ENCODE results near the gene CPA3. TPM values are rescaled to one million over a fixed set of nuclear protein-coding genes. Genes with fewer than 3 reads are reported as not detected.

The CPA3 gene
- total and polyA plus RNA-seq, 2 donors (not counting 1 experiment from before 2014, with no cell fraction given): not detected

GRCh38 chr3:148896062-148896461 is 31.0 kb downstream of the CPA3 start:
- H3K9me3 ChIP-seq (ENCODE audit: control extremely low read depth in 1 of 3, control insufficient read depth in 2 of 3, insufficient read depth in 1 of 3, low read length in 2 of 3): no peaks in the 10 kb centered on the region
- no peak overlapping the region for H3K4me3 Mint-ChIP-seq
- H3K4me3 ChIP-seq (ENCODE audit: control extremely low read depth in 1 of 5, extremely low read depth in 1 of 5, insufficient read depth in 1 of 5, low read depth in 2 of 5, low read length in 4 of 5): no peak overlapping the region
- no peaks in the 10 kb centered on the region for H3K9me3 Mint-ChIP-seq (ENCODE audit: insufficient read depth)
- DNase-seq: no peak
- POLR2A ChIA-PET: no interaction called here
- no peak overlapping the region for H2AFZ ChIP-seq (ENCODE audit: insufficient read depth, low read depth, low read length, poor library complexity, severe bottlenecking)
- H3K27me3 ChIP-seq (replicated peaks in 1 of 4; ENCODE audit: control extremely low read depth in 1 of 4, control insufficient read depth in 3 of 4, insufficient read depth in 4 of 4, low read length in 3 of 4): no peaks in the 10 kb centered on the region
- H3K9ac ChIP-seq (ENCODE audit: low read length): no peak overlapping the region
- CTCF ChIA-PET: no interaction called here
- intact Hi-C loops (cut with micrococcal nuclease): no loop called here
- no peaks in the 10 kb centered on the region for H3K79me2 ChIP-seq (ENCODE audit: control insufficient read depth, insufficient read depth, low read length)
- H3K4me1 Mint-ChIP-seq: no peaks in the 10 kb centered on the region
- no peaks in the 10 kb centered on the region for H4K20me1 ChIP-seq (ENCODE audit: control insufficient read depth, insufficient read depth, low read length, poor library complexity, severe bottlenecking)
- no peaks in the 10 kb centered on the region for H3K36me3 ChIP-seq (replicated peaks in 1 of 2; ENCODE audit: control extremely low read depth in 1 of 2, control insufficient read depth in 1 of 2, extremely low read depth in 1 of 2, insufficient read depth in 2 of 2, low read length in 1 of 2)
- H3K27ac ChIP-seq (ENCODE audit: low read length in 2 of 2): no peak overlapping the region
- peaks cover 15% of the 10 kb centered on the region for H3K27me3 Mint-ChIP-seq
- H3K4me2 ChIP-seq (replicated peaks; ENCODE audit: low read depth, low read length, poor library complexity, severe bottlenecking): no peak overlapping the region
- no peak overlapping the region for H3K27ac Mint-ChIP-seq
- TF ChIP-seq EZH2 (IDR thresholded peaks at IDR 0.05; ENCODE audit: borderline replicate concordance, insufficient read depth, low read depth, low read length, poor library complexity, severe bottlenecking) (no peak), CTCF (IDR thresholded peaks at IDR 0.05) (no peak)
- 100% methylated on average over 1 of the region's 3 CpGs for WGBS (ENCODE audit: insufficient coverage)
- H3K4me1 ChIP-seq (ENCODE audit: control insufficient read depth in 2 of 2, insufficient read depth in 2 of 2, low read length in 2 of 2): no peaks in the 10 kb centered on the region
- ATAC-seq (ENCODE audit: low read depth): no peak

DNA sequence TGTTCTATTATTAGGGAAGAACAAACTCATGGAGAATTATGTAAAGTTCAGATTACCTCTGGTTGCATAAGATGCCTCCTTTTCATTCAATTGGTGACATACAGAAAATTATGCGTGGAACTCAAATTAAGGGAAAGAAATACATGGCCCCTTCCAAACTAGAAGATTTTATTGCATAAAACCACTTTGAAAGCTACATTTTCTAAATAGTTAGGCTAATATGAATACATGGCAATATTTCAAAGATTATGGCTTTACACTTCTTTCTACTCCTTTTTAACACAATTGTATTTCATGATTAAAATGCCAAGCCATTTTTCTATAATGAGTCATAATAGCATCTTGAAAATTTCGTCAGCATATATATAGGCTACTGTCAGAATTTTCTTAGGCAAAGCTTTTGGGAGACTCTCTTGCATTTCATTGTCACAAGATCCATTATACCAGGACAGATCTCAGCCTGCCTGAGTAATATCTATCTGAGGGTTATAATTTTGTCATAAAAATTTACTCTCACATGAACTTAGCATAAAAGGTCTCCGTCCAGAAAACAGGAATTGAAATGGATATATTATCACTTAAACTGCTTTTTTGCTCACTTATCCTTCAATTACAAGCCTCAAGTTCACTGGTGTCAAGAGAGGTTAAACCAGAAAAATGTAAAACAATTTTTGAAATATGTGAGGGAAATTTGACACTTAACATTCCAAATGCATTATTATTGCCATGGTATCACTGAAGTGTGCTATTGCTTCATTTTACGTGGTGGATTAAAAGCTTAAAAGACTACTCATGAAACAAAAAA is 37.1 kb downstream of the CPA3 start:
- H3K4me1 Mint-ChIP-seq: no peaks in the 10 kb centered on the region
- ChIA-PET POLR2A (no interaction called here), CTCF (no interaction called here)
- intact Hi-C loops (cut with micrococcal nuclease): no loop called here
- Histone ChIP-seq H3K9ac (ENCODE audit: low read length) (no peak overlapping the region), H2AFZ (ENCODE audit: insufficient read depth, low read depth, low read length, poor library complexity, severe bottlenecking) (no peak overlapping the region), H3K4me2 (replicated peaks; ENCODE audit: low read depth, low read length, poor library complexity, severe bottlenecking) (no peak overlapping the region), H3K36me3 (replicated peaks in 1 of 2; ENCODE audit: control extremely low read depth in 1 of 2, control insufficient read depth in 1 of 2, extremely low read depth in 1 of 2, insufficient read depth in 2 of 2, low read length in 1 of 2) (no peaks in the 10 kb centered on the region), H3K27ac (ENCODE audit: low read length in 2 of 2) (no peak overlapping the region), H4K20me1 (ENCODE audit: control insufficient read depth, insufficient read depth, low read length, poor library complexity, severe bottlenecking) (no peaks in the 10 kb centered on the region), H3K4me1 (ENCODE audit: control insufficient read depth in 2 of 2, insufficient read depth in 2 of 2, low read length in 2 of 2) (no peaks in the 10 kb centered on the region), H3K27me3 (replicated peaks in 1 of 4; ENCODE audit: control extremely low read depth in 1 of 4, control insufficient read depth in 3 of 4, insufficient read depth in 4 of 4, low read length in 3 of 4) (peaks cover 0 to 3% (median 0%) of the 10 kb centered on the region in 4 experiments), H3K9me3 (ENCODE audit: control extremely low read depth in 1 of 3, control insufficient read depth in 2 of 3, insufficient read depth in 1 of 3, low read length in 2 of 3) (no peaks in the 10 kb centered on the region), H3K4me3 (ENCODE audit: control extremely low read depth in 1 of 5, extremely low read depth in 1 of 5, insufficient read depth in 1 of 5, low read depth in 2 of 5, low read length in 4 of 5) (no peak overlapping the region), H3K79me2 (ENCODE audit: control insufficient read depth, insufficient read depth, low read length) (no peaks in the 10 kb centered on the region)
- TF ChIP-seq EZH2 (IDR thresholded peaks at IDR 0.05; ENCODE audit: borderline replicate concordance, insufficient read depth, low read depth, low read length, poor library complexity, severe bottlenecking): no peak
- TF ChIP-seq CTCF (IDR thresholded peaks at IDR 0.05): no peak
- no peak for ATAC-seq (ENCODE audit: low read depth)
- H3K4me3 Mint-ChIP-seq: no peak overlapping the region
- no peak for DNase-seq
- no peak overlapping the region for H3K27ac Mint-ChIP-seq
- peaks cover 18% of the 10 kb centered on the region for H3K27me3 Mint-ChIP-seq
- WGBS (ENCODE audit: insufficient coverage): no CpG with 5 or more reads among the region's 4 CpGs
- no peaks in the 10 kb centered on the region for H3K9me3 Mint-ChIP-seq (ENCODE audit: insufficient read depth)
